RWPE2 (cell line): ENCODE data around the gene ULBP3.

ENCODE experiments used
- ATAC-seq: fragments of 200-7000 bp; cut with Tn5 transposase; 3 replicates; pipeline ENCODE4 v1.9.1; 2021; ENCODE audit warnings: low read depth
- DNase-seq: peaks from one replicate; pipeline ENCODE4 v3.0.0-alpha.2; 2020; ENCODE audit warnings: low spot score
- H3K27ac ChIP-seq: fragments of 450-650 bp; 2 replicates; pipeline ENCODE4 v1.5.1; 2017; ENCODE audit warnings: mild to moderate bottlenecking; ENCODE audit not compliant: poor library complexity, severe bottlenecking
- H3K27me3 ChIP-seq: fragments of 250-450 bp; sonication (Bioruptor Pico); 2 replicates; pipeline ENCODE4 v1.5.1; 2021; ENCODE audit warnings: mild to moderate bottlenecking, moderate library complexity; ENCODE audit not compliant: insufficient read depth, poor library complexity, severe bottlenecking
- H3K36me3 ChIP-seq: fragments of 250-450 bp; sonication (Bioruptor Pico); 2 replicates; pipeline ENCODE4 v1.5.1; 2020; ENCODE audit warnings: low read depth, mild to moderate bottlenecking, moderate library complexity
- H3K4me1 ChIP-seq: fragments of 250-450 bp; sonication (Bioruptor Pico); 2 replicates; pipeline ENCODE4 v1.5.1; 2021; ENCODE audit warnings: mild to moderate bottlenecking, moderate library complexity; ENCODE audit not compliant: insufficient read depth, poor library complexity, severe bottlenecking
- H3K4me3 ChIP-seq: fragments of 250-450 bp; sonication (Bioruptor Pico); 2 replicates; pipeline ENCODE4 v1.5.1; 2021; ENCODE audit warnings: mild to moderate bottlenecking, moderate library complexity; ENCODE audit not compliant: severe bottlenecking
- H3K9me3 ChIP-seq: fragments of 250-450 bp; sonication (Bioruptor Pico); 2 replicates; pipeline ENCODE4 v1.5.1; 2021; ENCODE audit warnings: mild to moderate bottlenecking, moderate library complexity; ENCODE audit not compliant: severe bottlenecking
- CTCF ChIP-seq: fragments of 450-650 bp; IDR thresholded peaks from one replicate; pipeline ENCODE4 v1.5.1; 2017; ENCODE audit warnings: mild to moderate bottlenecking, moderate library complexity; ENCODE audit not compliant: poor library complexity, severe bottlenecking

Gene ULBP3

GRCh38 chr6:150048099-150048498 is 20.8 kb downstream of the ULBP3 start:
- TF ChIP-seq CTCF, result no peak
- DNase-seq (no peak), ATAC-seq (no peak)
- Histone ChIP-seq H3K36me3 (no peaks in the 10 kb centered on the region), H3K4me3 (no peak overlapping the region), H3K9me3 (no peaks in the 10 kb centered on the region), H3K4me1 (no peaks in the 10 kb centered on the region), H3K27ac (no peak overlapping the region), H3K27me3 (no peaks in the 10 kb centered on the region)

GRCh38 chr6:150046943-150047342 is 22.0 kb downstream of the ULBP3 start:
- no peak for TF ChIP-seq CTCF
- Histone ChIP-seq H3K4me3 (no peak overlapping the region), H3K27me3 (no peaks in the 10 kb centered on the region), H3K27ac (no peak overlapping the region), H3K36me3 (no peaks in the 10 kb centered on the region), H3K9me3 (no peaks in the 10 kb centered on the region), H3K4me1 (no peaks in the 10 kb centered on the region)
- DNase-seq, result no peak
- no peak for ATAC-seq

GRCh38 chr6:150044621-150045145 is 24.2 kb downstream of the ULBP3 start:
- no peak for DNase-seq
- no peak for ATAC-seq
- H3K4me1 ChIP-seq, result no peaks in the 10 kb centered on the region
- no peak overlapping the region for H3K4me3 ChIP-seq
- no peaks in the 10 kb centered on the region for H3K36me3 ChIP-seq
- H3K27ac ChIP-seq, result no peak overlapping the region
- H3K9me3 ChIP-seq, result no peaks in the 10 kb centered on the region
- peaks cover 2% of the 10 kb centered on the region for H3K27me3 ChIP-seq
- TF ChIP-seq CTCF, result no peak

GRCh38 chr6:150043501-150044412 is 25.2 kb downstream of the ULBP3 start:
- no peak for ATAC-seq
- no peak overlapping the region for H3K27ac ChIP-seq
- TF ChIP-seq CTCF, result no peak
- no peaks in the 10 kb centered on the region for H3K9me3 ChIP-seq
- DNase-seq, result no peak
- peaks cover 11% of the 10 kb centered on the region for H3K27me3 ChIP-seq
- H3K4me1 ChIP-seq, result no peaks in the 10 kb centered on the region
- no peaks in the 10 kb centered on the region for H3K36me3 ChIP-seq
- H3K4me3 ChIP-seq, result no peak overlapping the region

GRCh38 chr6:150043096-150043495 is 25.8 kb downstream of the ULBP3 start:
- Histone ChIP-seq H3K27ac (no peak overlapping the region), H3K4me1 (no peaks in the 10 kb centered on the region), H3K36me3 (no peaks in the 10 kb centered on the region), H3K9me3 (no peaks in the 10 kb centered on the region), H3K4me3 (no peak overlapping the region), H3K27me3 (peaks cover 18% of the 10 kb centered on the region)
- ATAC-seq (no peak), DNase-seq (no peak)
- no peak for TF ChIP-seq CTCF
